ENCODE results near the gene CEP85L.
A peak's percentile ranks its signal among the peaks of the same experiment; 100 is the strongest.

The CEP85L gene

GRCh38 chr6:118584911-118585310 is 66.5 kb downstream of the CEP85L start:
- no peaks in the 10 kb centered on the region for H3K36me3 ChIP-seq (ENCODE audit: control insufficient read depth, insufficient read depth, low read length)
- no peak overlapping the region for H3K4me3 ChIP-seq (replicated peaks; ENCODE audit: low read depth, low read length)
- H3K27me3 ChIP-seq (replicated peaks; ENCODE audit: control insufficient read depth, insufficient read depth, low read length): no peaks in the 10 kb centered on the region
- no peak for DNase-seq (ENCODE audit: extremely low read depth, insufficient read length)
- no peak for TF ChIP-seq CTCF (IDR thresholded peaks at IDR 0.05; ENCODE audit: insufficient read depth, low read length, poor library complexity, severe bottlenecking)

- Histone ChIP-seq H3K27me3 (replicated peaks; ENCODE audit: control insufficient read depth, insufficient read depth, low read length) (no peaks in the 10 kb centered on the region), H3K36me3 (ENCODE audit: control insufficient read depth, insufficient read depth, low read length) (no peaks in the 10 kb centered on the region; the same call in 1 of the 2 replicates), H3K4me3 (replicated peaks; ENCODE audit: low read depth, low read length) (no peak overlapping the region)
- no peak for DNase-seq (ENCODE audit: extremely low read depth, insufficient read length)
- TF ChIP-seq CTCF (IDR thresholded peaks at IDR 0.05; ENCODE audit: insufficient read depth, low read length, poor library complexity, severe bottlenecking): no peak
These were observed 69.9 kb downstream of the CEP85L start for GRCh38 chr6:118581489-118581959.

- H3K27me3 ChIP-seq (replicated peaks; ENCODE audit: control insufficient read depth, insufficient read depth, low read length): no peaks in the 10 kb centered on the region
- no peak overlapping the region for H3K4me3 ChIP-seq (replicated peaks; ENCODE audit: low read depth, low read length)
- TF ChIP-seq CTCF (IDR thresholded peaks at IDR 0.05; ENCODE audit: insufficient read depth, low read length, poor library complexity, severe bottlenecking): peak; percentile 41
- peak; percentile 11 for DNase-seq (ENCODE audit: extremely low read depth, insufficient read length)
- no peaks in the 10 kb centered on the region; the same call in 1 of the 2 replicates for H3K36me3 ChIP-seq (ENCODE audit: control insufficient read depth, insufficient read depth, low read length)
These were observed 70.6 kb downstream of the CEP85L start for GRCh38 chr6:118580585-118581419.

- no peaks in the 10 kb centered on the region for H3K27me3 ChIP-seq (replicated peaks; ENCODE audit: control insufficient read depth, insufficient read depth, low read length)
- TF ChIP-seq CTCF (IDR thresholded peaks at IDR 0.05; ENCODE audit: insufficient read depth, low read length, poor library complexity, severe bottlenecking): no peak
- no peaks in the 10 kb centered on the region; the same call in 1 of the 2 replicates for H3K36me3 ChIP-seq (ENCODE audit: control insufficient read depth, insufficient read depth, low read length)
- no peak overlapping the region for H3K4me3 ChIP-seq (replicated peaks; ENCODE audit: low read depth, low read length)
- no peak for DNase-seq (ENCODE audit: extremely low read depth, insufficient read length)
These were observed 71.6 kb downstream of the CEP85L start for GRCh38 chr6:118579786-118580185.

GRCh38 chr6:118578617-118579016 is 72.8 kb downstream of the CEP85L start:
- Histone ChIP-seq H3K27me3 (replicated peaks; ENCODE audit: control insufficient read depth, insufficient read depth, low read length) (no peaks in the 10 kb centered on the region), H3K36me3 (ENCODE audit: control insufficient read depth, insufficient read depth, low read length) (no peaks in the 10 kb centered on the region; the same call in 1 of the 2 replicates), H3K4me3 (replicated peaks; ENCODE audit: low read depth, low read length) (no peak overlapping the region)
- no peak for TF ChIP-seq CTCF (IDR thresholded peaks at IDR 0.05; ENCODE audit: insufficient read depth, low read length, poor library complexity, severe bottlenecking)
- DNase-seq (ENCODE audit: extremely low read depth, insufficient read length): no peak
